PFSK-1 (cell line): Measurements from ENCODE around the gene ASMTL.

Experiments used
- POLR2AphosphoS5 ChIP-seq: IDR thresholded peaks from 2 replicates; pipeline ENCODE4 v1.6.1; 2012; ENCODE audit warnings: low read depth, mild to moderate bottlenecking, control low read depth, low read length, moderate library complexity
- REST ChIP-seq, 2 experiments: IDR thresholded peaks; 2 replicates each; pipeline versions ENCODE4 v1.6.1 to v1.8.0; 2011 to 2012; ENCODE audit warnings: low read depth in 2 of 2, low read length in 2 of 2, control low read depth in 1 of 2, inconsistent platforms in 1 of 2, mild to moderate bottlenecking in 1 of 2, moderate library complexity in 1 of 2; ENCODE audit not compliant: insufficient read depth in 1 of 2
- TAF1 ChIP-seq: IDR thresholded peaks from 2 replicates; pipeline ENCODE4 v1.6.1; 2012; ENCODE audit warnings: low read length, control low read depth, borderline replicate concordance; ENCODE audit not compliant: insufficient read depth

- TF ChIP-seq REST (IDR thresholded peaks at IDR 0.05; ENCODE audit: insufficient read depth in 1 of 2, low read depth in 2 of 2, low read length in 2 of 2) (no peak), POLR2AphosphoS5 (no peak), TAF1 (no peak)
Measured at GRCh38 chrX:1397001-1397400, 55.7 kb downstream of the ASMTL start.
